ENCODE results near the gene YWHAH.

DNA sequence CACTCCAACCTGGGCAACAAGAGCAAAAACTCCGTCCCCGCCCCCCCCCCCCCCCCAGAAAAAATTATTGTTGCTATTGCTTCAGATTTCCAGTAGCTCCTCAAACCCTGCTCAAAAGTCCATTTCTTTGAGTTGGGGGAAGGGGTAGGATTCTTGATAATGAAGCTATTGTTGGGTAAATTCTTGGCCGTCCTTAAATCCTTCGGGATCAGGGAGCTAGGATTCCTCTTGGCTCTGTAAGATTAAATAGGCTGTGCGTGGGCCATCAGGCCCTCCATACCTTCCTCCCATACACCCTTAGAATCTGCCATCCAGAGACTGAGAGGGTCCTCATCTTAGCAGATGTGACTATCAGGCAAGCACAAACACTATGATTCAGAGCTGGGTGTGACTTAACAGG, 16.4 kb downstream of the YWHAH start:
- TF ChIP-seq, protein P1, sequence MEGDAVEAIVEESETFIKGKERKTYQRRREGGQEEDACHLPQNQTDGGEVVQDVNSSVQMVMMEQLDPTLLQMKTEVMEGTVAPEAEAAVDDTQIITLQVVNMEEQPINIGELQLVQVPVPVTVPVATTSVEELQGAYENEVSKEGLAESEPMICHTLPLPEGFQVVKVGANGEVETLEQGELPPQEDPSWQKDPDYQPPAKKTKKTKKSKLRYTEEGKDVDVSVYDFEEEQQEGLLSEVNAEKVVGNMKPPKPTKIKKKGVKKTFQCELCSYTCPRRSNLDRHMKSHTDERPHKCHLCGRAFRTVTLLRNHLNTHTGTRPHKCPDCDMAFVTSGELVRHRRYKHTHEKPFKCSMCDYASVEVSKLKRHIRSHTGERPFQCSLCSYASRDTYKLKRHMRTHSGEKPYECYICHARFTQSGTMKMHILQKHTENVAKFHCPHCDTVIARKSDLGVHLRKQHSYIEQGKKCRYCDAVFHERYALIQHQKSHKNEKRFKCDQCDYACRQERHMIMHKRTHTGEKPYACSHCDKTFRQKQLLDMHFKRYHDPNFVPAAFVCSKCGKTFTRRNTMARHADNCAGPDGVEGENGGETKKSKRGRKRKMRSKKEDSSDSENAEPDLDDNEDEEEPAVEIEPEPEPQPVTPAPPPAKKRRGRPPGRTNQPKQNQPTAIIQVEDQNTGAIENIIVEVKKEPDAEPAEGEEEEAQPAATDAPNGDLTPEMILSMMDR (IDR thresholded peaks at IDR 0.05), result no peak
- TF ChIP-seq POLR2A (IDR thresholded peaks at IDR 0.05), result no peak

Measured in thyroid gland (tissue), 4 donors.